Chondrocyte (in vitro differentiated cells): ENCODE results near the gene RTN4RL1. TPM values are rescaled to one million over a fixed set of nuclear protein-coding genes. Genes with fewer than 3 reads are reported as not detected.
A peak's percentile ranks its signal among the peaks of the same experiment; 100 is the strongest.

Experiments
- DNase-seq: peaks from one replicate; pipeline ENCODE4 v3.0.0; 2021; ENCODE audit warnings: mixed read lengths, low spot score
- H3K27ac Mint-ChIP-seq: one replicate; pipeline ENCODE4 v1.8.0; 2021; ENCODE audit warnings: mild to moderate bottlenecking, moderate library complexity, mixed read lengths; ENCODE audit not compliant: unreplicated experiment
- H3K27me3 Mint-ChIP-seq: 2 replicates; pipeline ENCODE4 v1.8.0; 2021; ENCODE audit warnings: low read depth, mixed read lengths
- H3K36me3 Mint-ChIP-seq: 2 replicates; pipeline ENCODE4 v1.8.0; 2021; ENCODE audit warnings: low read depth, mixed read lengths
- H3K4me1 Mint-ChIP-seq: 2 replicates; pipeline ENCODE4 v1.8.0; 2021; ENCODE audit warnings: low read depth, mild to moderate bottlenecking, mixed read lengths
- H3K4me3 Mint-ChIP-seq: one replicate; pipeline ENCODE4 v1.8.0; 2021; ENCODE audit warnings: mild to moderate bottlenecking, moderate library complexity, mixed read lengths; ENCODE audit not compliant: unreplicated experiment
- H3K9me3 Mint-ChIP-seq: 2 replicates; pipeline ENCODE4 v1.8.0; 2021; ENCODE audit warnings: low read depth, mixed read lengths
- CTCF ChIP-seq: fragments of 200-600 bp; sonication (generic); IDR thresholded peaks from 2 replicates; pipeline ENCODE4 v1.5.0; 2021; ENCODE audit warnings: antibody characterized with exemption, mild to moderate bottlenecking, moderate library complexity
- total RNA-seq: library from RNA; stranded (reverse); gene quantifications from 3 replicates; pipeline ENCODE4 v1.2.1, GENCODE V29; 2021

Gene RTN4RL1
- total RNA-seq, 1 donor from 2014 or later = 0.47 TPM

GRCh38 chr17:2035541-2036488 is 10.7 kb upstream of the RTN4RL1 start:
- TF ChIP-seq CTCF = no peak
- no peak for DNase-seq
- Mint-ChIP-seq H3K4me3 (no peak overlapping the region), H3K4me1 (peaks cover 11% of the 10 kb centered on the region), H3K36me3 (peaks cover 10% of the 10 kb centered on the region), H3K9me3 (no peaks in the 10 kb centered on the region), H3K27ac (no peak overlapping the region), H3K27me3 (no peaks in the 10 kb centered on the region)

- Mint-ChIP-seq H3K9me3 (no peaks in the 10 kb centered on the region), H3K36me3 (peaks cover 10% of the 10 kb centered on the region), H3K27ac (no peak overlapping the region), H3K4me3 (no peak overlapping the region), H3K4me1 (peaks cover 13% of the 10 kb centered on the region), H3K27me3 (no peaks in the 10 kb centered on the region)
- DNase-seq = no peak
- TF ChIP-seq CTCF = no peak
These were observed 9.8 kb upstream of the RTN4RL1 start for GRCh38 chr17:2034806-2035540.

- Mint-ChIP-seq H3K4me3 (no peak overlapping the region), H3K4me1 (peaks cover 13% of the 10 kb centered on the region), H3K36me3 (peaks cover 9% of the 10 kb centered on the region), H3K9me3 (no peaks in the 10 kb centered on the region), H3K27me3 (no peaks in the 10 kb centered on the region), H3K27ac (no peak overlapping the region)
- no peak for DNase-seq
- no peak for TF ChIP-seq CTCF
These were observed 9.0 kb upstream of the RTN4RL1 start for GRCh38 chr17:2034157-2034556.

GRCh38 chr17:2033153-2033552 is 8.0 kb upstream of the RTN4RL1 start:
- peaks cover 13% of the 10 kb centered on the region for H3K4me1 Mint-ChIP-seq
- peaks cover 9% of the 10 kb centered on the region for H3K36me3 Mint-ChIP-seq
- no peak for TF ChIP-seq CTCF
- DNase-seq = no peak
- H3K27me3 Mint-ChIP-seq = no peaks in the 10 kb centered on the region
- no peak overlapping the region for H3K4me3 Mint-ChIP-seq
- no peak overlapping the region for H3K27ac Mint-ChIP-seq
- no peaks in the 10 kb centered on the region for H3K9me3 Mint-ChIP-seq

GRCh38 chr17:2030779-2031163 is 5.6 kb upstream of the RTN4RL1 start:
- H3K27ac Mint-ChIP-seq = peak overlapping the region; percentile 90
- peaks cover 21% of the 10 kb centered on the region for H3K4me1 Mint-ChIP-seq
- H3K36me3 Mint-ChIP-seq = no peaks in the 10 kb centered on the region
- peak overlapping the region; percentile 96 for H3K4me3 Mint-ChIP-seq
- no peaks in the 10 kb centered on the region for H3K9me3 Mint-ChIP-seq
- TF ChIP-seq CTCF = peak; percentile 79
- H3K27me3 Mint-ChIP-seq = peaks cover 6% of the 10 kb centered on the region
- no peak for DNase-seq
